SIG-M5 treated with dmso at 0.1 percent for 504 hours (cell line): Measurements from ENCODE around the gene ANAPC13.

Source experiments
- DNase-seq: peaks from one replicate; lab custom pipeline; 2025; ENCODE audit not compliant: unreplicated experiment; lab: John Stamatoyannopoulos, UW

Gene ANAPC13

GRCh38 chr3:134457376-134458074 lies 28.3 kb downstream of the ANAPC13 start:
- no peak for DNase-seq

- no peak for DNase-seq
Observed at GRCh38 chr3:134453631-134454030, 32.2 kb downstream of the ANAPC13 start.

GRCh38 chr3:134449951-134450350 lies 35.8 kb downstream of the ANAPC13 start:
- no peak for DNase-seq

- DNase-seq = peak; percentile 19
Observed at GRCh38 chr3:134449277-134449676, 36.5 kb downstream of the ANAPC13 start.

GRCh38 chr3:134448664-134449063 lies 37.1 kb downstream of the ANAPC13 start:
- no peak for DNase-seq

GRCh38 chr3:134447351-134447750 lies 38.4 kb downstream of the ANAPC13 start:
- DNase-seq = no peak

- no peak for DNase-seq
Observed at GRCh38 chr3:134446800-134447199, 39.0 kb downstream of the ANAPC13 start.

GRCh38 chr3:134445636-134446035 lies 40.1 kb downstream of the ANAPC13 start:
- no peak for DNase-seq

- DNase-seq = no peak
Observed at GRCh38 chr3:134445095-134445494, 40.7 kb downstream of the ANAPC13 start.

- no peak for DNase-seq
Observed at GRCh38 chr3:134441821-134442220, 44.0 kb downstream of the ANAPC13 start.

- no peak for DNase-seq
Observed at GRCh38 chr3:134441321-134441720, 44.5 kb downstream of the ANAPC13 start.

GRCh38 chr3:134437211-134437752 lies 48.5 kb downstream of the ANAPC13 start:
- DNase-seq = no peak

GRCh38 chr3:134432236-134432635 lies 53.5 kb downstream of the ANAPC13 start:
- DNase-seq = no peak

GRCh38 chr3:134430950-134431445 lies 54.8 kb downstream of the ANAPC13 start:
- DNase-seq = no peak

GRCh38 chr3:134430174-134430573 lies 55.6 kb downstream of the ANAPC13 start:
- no peak for DNase-seq

GRCh38 chr3:134428401-134428800 lies 57.4 kb downstream of the ANAPC13 start:
- no peak for DNase-seq
